Raji (cell line): ENCODE measurements around the gene PIAS4.

ENCODE experiments used
- POLR2A ChIP-seq: IDR thresholded peaks from 2 replicates; pipeline ENCODE4 v1.6.1; 2011; ENCODE audit warnings: low read depth, low read length, control low read depth; ENCODE audit not compliant: insufficient read depth

Gene PIAS4

DNA sequence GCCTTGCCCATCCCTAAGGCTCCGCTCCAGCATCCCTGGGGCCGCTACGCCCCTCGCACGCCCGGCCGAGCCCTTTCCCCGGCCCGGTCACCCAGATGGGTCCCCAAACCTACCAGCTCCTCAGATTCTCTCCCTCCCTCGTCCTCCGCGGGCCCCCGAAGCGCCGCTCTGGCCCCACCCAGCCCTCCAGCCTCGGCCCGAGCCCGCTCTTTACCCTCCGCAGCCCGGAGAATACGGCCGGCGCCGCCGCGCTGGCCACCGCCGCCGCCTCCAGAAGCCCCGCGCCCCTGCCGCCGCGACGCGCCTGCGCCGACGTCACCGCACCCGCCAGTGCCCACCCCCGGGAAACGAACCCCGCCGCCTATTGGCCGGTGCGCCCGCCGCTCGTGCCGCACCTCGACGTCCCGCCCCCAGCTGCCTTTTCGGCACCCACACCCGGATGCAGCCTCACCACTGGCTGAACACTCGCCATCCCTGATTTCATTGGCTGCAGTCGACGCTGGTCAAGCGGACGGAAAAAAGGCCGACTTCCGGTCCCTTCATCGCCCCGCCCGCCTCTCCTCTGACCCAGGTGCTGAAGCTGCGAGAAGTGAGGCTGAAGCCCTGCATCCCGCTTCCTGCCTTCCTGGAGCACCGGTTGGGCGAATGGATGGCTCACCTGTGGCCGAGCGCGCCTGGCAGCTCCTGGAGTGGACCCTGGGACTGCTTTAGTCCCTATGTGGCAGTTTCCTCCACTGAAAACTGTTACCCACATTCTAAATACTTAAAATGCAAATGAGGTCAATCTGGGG is 36.5 kb upstream of the PIAS4 start, which contains the start of gene DAPK3:
DAPK3 (minus strand) TSS at position 292 of the 791 bp plus-strand sequence. CDS start 1,364 bp downstream, outside the sequence.
- TF ChIP-seq POLR2A: peak; percentile 64

DNA sequence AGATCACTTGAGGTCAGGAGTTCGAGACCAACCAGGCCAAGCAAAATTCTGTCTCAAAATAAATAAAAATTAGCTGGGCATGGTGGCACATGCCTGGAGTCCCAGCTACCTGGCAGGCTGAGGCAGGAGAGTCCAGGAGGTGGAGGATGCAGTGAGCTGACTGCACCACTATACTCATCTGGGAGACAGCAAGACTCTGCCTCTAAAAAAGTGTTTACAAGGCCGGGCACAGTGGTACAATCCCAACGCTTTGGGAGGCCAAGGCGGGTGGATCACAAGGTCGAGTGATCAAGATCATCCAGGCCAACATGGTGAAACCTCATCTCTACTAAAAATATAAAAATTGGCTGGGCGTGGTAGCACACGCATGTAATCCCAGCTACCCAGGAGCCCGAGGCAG is 32.4 kb upstream of the PIAS4 start:
- no peak for TF ChIP-seq POLR2A

GRCh38 chr19:3975637-3976087 is 31.9 kb upstream of the PIAS4 start:
- TF ChIP-seq POLR2A: no peak

GRCh38 chr19:3976495-3977241 is 30.9 kb upstream of the PIAS4 start:
- TF ChIP-seq POLR2A: no peak

GRCh38 chr19:3977242-3978143 is 30.0 kb upstream of the PIAS4 start:
- TF ChIP-seq POLR2A: no peak

GRCh38 chr19:3978145-3978544 is 29.4 kb upstream of the PIAS4 start:
- no peak for TF ChIP-seq POLR2A

DNA sequence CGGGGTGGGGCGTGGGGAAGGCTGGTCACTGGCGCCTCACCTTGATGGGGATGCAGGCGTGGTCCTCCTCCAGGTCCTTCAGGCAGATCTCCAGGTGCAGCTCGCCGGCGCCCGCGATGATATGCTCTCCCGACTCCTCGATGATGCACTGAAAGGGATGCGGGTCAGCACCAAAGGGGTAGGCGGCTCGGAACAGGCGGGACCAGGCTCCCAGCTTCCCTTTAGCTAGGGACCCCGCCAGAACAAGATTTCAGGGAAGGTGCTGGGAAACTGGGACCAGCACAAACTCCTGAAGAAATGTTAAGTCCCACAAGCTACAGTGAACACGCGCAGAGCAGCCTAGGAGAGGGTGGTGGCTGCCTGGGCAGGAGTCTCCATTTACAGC is 28.3 kb upstream of the PIAS4 start:
- no peak for TF ChIP-seq POLR2A

DNA sequence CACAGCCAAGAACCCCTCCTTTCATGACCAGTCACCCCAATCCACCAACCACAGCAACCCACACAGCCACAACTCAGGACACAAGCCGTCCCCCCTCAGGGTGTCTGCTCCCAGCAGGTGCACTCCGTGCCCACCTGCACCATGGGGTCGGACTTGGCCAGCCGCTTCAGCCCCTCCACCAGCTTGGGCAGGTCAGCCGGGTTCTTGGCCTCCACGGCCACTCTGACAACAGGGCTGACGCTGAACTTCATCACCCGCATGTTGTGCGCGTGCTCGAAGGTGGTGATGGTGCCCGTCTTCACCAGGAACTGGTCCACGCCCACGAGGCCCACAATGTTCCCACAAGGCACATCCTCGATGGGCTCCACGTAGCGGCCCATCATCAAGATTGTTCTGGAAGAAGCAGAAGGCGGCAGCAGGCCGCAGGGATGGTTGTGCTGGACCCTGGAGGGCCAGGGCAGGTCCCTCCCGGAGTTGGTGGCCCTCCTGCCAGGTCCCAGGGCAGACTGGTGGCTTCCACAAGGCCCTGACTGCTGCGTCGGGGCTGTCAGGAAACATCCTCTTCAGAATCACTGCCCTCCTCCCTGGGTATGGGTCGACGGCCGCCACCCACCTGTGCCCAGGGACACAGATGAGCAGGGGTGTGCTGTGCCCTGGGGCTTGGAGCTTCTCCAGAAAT is 27.7 kb upstream of the PIAS4 start:
- TF ChIP-seq POLR2A: no peak

- TF ChIP-seq POLR2A: no peak
Measured at GRCh38 chr19:3980353-3981251, 26.9 kb upstream of the PIAS4 start.

GRCh38 chr19:3981373-3981735 is 26.2 kb upstream of the PIAS4 start:
- TF ChIP-seq POLR2A: no peak

DNA sequence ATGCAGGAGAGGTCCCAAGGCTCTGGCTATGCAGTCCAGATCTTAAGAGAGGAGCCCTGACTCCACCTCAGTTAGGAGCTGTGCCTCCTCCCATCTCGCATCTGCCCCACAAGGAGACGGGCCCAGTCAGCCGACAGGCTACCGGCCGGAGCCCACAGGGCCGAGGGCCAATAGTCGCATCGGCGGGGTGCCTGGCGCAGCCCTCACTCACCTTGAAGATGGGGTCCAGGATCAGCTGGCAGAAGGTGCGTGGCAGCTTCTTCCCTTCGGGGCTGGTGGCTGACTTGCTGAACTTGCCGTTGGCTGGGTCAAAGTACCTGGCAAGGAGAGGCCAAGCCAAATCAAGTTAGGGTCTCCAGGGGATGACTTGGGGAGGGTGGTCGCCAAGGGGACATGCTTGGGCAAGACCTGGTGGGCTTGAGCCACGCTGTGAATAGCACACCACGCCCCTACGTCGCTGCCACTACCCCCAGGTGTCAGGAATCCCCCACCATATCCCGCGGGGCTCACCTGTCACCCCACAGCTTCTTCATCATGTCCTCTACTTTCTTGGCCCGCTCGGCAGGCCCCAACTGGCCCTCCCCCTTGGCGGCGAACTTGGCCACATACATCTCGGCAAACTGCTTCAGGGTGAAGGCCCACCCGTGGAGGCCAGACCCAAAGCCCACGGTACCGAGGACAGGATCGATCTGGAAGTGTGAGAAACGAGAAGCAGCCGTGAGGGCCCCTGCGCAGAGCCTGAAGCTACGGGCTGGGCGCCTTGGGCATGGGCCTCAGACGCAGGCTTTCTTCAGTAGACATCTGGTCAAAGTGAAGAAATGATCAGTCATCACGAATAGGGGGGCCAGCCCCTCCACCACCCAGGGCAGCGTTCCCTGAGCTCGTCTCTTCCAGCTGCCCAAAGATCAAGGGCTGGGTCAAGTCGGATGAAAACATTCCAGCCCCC is 25.5 kb upstream of the PIAS4 start:
- TF ChIP-seq POLR2A: no peak

DNA sequence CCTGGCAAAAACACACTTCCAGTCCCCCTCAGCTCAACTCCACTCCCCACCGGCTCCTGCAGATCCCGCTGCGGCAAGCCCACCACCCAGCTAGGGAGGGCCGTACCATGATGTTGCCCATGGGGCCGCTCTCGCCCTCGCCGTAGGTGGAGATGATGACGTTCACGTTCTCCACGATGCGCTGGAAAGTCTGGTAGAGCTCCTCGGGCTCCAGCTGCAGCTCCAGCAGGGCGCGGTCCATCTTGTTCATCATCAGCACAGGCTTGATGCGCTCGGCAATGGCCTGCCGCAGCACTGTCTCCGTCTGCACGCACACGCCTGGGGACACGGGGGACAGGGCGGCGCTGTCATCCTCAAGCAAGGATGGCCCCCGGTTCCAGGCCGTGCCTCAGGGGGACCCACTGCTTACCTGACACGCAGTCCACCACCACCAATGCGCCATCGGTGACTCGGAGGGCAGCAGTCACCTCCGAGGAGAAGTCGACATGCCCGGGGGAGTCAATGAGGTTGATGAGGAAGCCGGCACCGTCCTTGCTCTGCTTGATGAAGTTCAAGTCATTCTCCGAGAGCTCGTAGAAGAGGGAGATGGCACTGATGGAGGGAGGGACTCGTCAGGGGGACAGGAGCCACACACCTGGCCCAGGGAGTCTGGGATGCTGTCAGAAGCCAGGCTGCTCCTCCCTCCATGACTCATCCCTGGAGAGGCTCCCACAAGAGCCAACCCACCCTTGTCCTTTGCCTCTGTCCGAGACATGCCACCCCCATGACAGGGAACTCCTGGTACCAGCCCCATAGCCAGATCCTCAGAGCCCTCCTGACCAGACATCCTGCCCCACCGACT is 24.6 kb upstream of the PIAS4 start:
- no peak for TF ChIP-seq POLR2A
